NCI-H2171 treated with DMSO at 0.1 percent for 48 hours (cell line): ENCODE measurements around the gene ZBTB20.

Source experiments
- DNase-seq: peaks from one replicate; lab custom pipeline; 2025; lab: John Stamatoyannopoulos, UW

Gene ZBTB20

DNA sequence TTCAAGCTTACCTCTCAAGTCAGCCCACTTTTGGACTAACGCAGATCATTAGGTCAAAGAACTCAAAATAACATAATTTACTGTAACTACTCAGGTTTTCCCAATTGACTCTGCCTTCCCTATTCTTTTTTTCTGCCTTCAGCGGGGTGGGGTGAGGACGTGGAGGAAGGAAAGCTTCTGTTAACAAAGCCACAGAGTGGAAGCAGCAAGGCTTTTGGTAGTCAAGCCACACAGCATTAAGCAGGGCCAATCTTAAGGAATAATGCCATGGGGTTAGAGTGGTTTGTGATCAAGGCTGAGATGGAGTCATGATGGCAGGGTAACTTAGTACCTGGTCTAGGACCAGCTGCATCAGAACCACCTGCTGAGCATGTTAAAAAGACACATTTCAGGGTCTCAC, 575.7 kb downstream of the ZBTB20 start:
- no peak for DNase-seq

DNA sequence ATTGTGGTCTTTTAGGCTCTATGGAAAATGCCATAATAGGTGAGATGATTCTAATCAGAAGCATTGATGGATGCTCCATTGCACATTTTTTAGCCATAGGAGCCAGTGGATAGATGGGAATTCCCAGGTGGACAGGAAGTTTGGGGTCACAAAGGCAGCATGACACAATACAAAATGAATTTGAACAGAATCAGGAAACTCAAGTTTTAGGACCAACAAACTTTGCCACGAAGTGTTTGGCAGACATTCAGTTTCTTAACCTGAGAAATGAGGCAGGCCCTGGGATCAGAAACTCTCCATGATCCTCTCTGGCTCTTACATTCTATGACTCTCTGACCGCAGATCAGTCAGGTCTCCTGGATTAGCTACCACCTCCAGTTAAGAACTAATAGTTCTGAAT, 577.9 kb downstream of the ZBTB20 start:
- no peak for DNase-seq

DNA sequence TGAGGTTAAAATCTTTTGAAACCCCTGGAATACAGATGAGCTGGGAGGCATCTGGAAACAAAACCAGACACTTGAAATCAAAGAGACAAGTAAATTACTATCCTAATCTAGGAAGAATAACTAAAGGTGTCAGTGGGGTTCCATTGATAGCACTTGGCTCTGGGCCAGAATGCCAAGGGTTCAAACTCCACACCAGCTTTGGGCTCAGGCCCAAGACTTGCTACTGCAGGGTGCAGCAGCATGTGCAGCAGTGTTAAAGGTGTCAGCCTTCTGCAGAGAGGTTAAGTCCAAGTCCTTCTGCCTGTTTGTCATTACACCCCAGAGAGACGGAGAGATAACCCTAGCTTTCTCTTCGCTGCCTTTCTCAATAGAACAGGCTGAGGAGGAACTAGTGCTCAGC, 579.3 kb downstream of the ZBTB20 start:
- DNase-seq = no peak

DNA sequence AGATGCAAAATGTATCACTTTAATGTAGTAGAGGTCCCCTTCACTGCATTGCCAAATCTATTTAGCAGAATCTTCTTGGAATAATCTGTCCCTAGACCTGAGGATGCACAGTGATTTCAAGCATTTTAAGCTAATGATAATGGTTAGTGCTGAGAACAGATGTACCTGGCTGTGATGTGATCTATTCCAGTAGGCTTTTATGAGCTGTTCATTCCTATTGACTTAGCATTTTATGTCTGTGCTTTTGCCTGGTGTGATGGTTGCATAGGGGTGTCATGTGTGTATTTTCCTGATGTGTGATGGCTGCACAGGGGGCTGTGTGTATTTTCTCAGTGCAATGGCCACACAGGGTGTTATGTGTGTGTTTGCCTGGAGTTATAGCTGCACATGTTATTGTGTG, 580.3 kb downstream of the ZBTB20 start:
- DNase-seq = no peak

- DNase-seq = no peak
These were observed 580.8 kb downstream of the ZBTB20 start for GRCh38 chr3:114566162-114566755.

DNA sequence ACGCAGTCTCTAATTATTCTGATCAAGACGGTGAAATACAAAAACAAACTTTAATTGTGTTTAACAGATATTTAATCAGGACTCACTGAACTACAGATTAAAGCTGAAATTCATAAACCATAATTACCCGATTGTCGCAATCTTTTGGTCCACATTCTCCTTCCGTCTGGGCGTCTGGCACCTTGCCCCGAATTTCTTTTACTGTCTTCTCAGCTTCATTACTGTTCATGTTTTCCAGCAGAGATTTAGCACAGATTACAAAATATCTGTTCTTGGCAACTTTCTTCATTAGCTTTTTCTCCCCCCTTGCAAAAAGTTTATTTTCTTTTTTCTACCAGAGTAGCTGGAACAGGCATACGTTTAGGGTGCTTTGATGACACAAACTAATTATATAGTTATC, 581.9 kb downstream of the ZBTB20 start:
- DNase-seq = no peak

DNA sequence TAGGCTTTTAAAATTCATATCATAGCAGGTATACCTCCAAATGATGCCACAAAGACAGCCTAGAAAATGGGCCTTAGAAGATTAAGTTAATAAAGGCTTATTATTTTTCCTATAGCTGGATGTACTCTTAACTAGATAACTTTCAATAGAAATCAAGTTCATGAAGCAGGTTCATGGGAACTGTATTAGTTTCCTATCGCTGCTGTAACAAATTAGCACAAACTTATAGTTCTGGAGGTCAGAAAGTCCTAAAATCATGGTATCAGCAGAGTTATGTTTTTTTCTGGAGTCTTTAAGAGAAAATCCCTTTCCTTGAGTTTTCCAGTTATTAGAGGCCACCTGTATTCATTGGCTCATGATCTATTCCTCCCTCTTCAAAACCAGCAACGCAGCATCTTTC, 583.4 kb downstream of the ZBTB20 start:
- DNase-seq = no peak

- DNase-seq = no peak
These were observed 584.5 kb downstream of the ZBTB20 start for GRCh38 chr3:114562557-114562956.

GRCh38 chr3:114558271-114558670, 588.8 kb downstream of the ZBTB20 start:
- no peak for DNase-seq

GRCh38 chr3:114557791-114558190, 589.3 kb downstream of the ZBTB20 start:
- DNase-seq = no peak

- peak; percentile 33 for DNase-seq
These were observed 590.4 kb downstream of the ZBTB20 start for GRCh38 chr3:114556657-114557213.

DNA sequence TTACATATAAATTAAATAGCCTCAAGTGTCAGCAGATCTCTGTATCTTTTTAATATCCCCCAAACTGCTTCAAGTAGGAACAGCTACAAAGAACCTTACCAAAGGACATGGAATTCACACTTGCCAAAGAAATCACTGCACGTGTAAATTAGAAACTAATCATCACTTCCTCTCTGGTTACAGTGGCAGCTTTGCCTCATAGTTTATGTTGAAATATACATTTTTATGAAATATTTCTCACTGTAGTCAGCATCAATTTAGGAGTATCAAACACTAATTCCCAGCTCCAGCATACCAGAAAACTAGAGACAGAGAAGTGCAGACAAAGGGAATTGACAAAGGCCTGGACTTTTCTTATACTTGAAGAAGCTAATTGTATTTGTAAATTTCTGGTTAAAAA, 592.4 kb downstream of the ZBTB20 start:
- DNase-seq = no peak

- no peak for DNase-seq
These were observed 593.0 kb downstream of the ZBTB20 start for GRCh38 chr3:114553949-114554593.

- no peak for DNase-seq
These were observed 594.6 kb downstream of the ZBTB20 start for GRCh38 chr3:114552527-114552812.

DNA sequence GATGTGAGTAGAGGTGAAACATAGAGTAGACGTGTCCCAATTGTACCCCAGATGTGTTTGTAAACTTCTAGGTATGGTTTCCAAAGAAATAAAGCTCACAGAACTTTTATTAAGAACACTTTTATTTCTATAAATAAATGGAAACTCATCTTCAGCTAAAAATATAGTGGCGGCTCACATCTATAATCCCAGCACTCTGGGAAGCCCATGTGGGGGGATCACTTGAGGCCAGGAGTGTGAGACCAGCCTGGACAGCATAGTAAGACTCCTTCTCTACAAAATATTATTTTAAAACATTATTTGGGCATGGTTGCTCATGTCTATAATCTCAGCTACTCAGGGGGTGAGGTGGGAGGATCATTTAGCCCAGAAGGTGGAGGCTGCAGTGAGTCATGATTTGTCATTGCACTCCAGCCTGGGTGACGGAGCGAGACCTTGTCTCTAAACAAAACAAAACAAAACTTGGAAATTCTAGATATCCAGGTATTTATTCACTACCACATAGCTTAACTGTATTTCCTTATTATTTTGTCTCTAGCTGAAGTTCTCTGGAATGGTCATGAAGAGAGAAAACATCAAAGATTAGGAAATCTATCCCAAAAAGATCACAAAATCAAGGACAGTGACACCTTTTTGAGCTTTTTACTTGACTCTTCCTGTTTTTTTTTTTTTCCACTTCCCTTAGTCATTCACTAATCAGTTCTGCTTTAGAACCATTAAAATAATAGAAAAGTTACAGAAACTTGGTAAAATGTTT, 595.1 kb downstream of the ZBTB20 start:
- no peak for DNase-seq

DNA sequence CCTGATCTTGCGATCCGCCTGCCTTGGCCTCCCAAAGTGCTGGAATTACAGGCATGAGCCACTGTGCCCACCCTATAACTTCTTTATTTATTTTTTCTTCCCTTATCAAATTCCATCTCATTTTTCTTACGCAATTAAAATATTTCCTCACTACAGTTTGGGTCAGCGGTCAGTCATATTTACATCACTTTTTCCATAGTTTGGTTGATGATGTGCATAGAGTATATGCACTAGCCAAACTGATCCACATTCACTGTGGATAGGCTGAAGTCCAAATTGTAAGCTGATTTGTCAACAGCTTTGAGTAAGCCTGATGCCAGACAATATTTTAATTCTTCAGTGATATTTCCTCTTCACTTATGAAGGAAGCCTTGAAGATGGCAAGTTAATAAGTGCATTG, 596.9 kb downstream of the ZBTB20 start:
- DNase-seq = no peak

DNA sequence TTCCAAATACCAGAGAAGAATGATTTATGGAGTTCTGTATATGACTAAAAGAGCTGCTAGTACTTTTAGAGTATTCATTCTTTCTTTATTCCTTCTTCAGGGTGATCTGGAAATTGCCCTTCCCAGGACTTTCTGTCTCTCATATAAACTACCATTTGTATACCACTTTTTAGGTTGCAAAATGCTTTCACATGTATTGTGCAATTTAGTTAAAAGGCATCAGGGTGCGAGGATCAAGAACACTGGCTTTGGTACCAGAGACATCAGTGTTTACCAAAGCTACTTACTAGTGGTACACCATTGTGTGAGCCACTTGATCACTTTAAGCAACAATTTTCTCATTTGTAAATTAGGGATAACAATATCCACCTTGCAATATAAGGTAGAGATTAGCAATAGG, 601.9 kb downstream of the ZBTB20 start:
- no peak for DNase-seq

DNA sequence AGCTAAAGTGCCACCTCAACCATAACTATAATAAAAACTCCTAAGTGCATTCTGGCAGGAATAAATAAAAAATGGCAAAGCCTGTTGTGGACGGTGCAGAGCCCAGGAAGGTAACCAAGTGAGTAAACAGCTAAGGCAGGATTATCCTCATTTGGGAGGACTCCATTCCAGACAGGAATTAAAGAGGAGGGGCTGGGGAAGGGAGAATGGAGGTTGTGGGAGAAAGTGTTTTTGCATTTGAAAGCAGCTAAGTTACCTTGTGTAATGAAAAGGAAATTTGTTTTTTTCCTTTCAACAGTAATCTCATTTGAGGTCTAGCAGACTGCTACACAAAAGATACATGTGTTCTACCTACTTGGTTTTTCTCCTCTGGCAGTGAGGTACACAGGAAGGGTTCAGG, 604.7 kb downstream of the ZBTB20 start:
- DNase-seq = no peak

DNA sequence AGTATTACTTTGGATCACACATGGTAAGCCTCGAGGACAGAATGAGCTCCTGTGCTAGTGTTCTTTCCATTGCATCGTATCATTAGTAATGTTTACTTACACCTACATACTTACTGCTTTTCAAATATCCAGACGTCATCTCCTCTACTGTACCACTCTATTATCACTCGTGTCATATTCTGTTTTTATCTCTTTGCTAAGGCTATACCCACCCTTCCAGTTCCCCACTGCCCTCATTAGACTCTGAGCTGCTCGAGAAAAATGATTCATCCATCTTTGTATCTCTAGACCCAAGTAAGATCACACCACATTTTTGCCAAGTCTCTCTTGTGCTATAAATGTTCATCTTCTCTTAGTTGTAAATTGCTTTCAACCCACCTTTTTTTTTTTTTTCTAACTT, 607.6 kb downstream of the ZBTB20 start:
- DNase-seq = no peak

- DNase-seq = no peak
These were observed 608.9 kb downstream of the ZBTB20 start for GRCh38 chr3:114538211-114538610.

- DNase-seq = no peak
These were observed 618.6 kb downstream of the ZBTB20 start for GRCh38 chr3:114528517-114528916.

GRCh38 chr3:114527036-114527644, 619.9 kb downstream of the ZBTB20 start:
- DNase-seq = peak; percentile 14

DNA sequence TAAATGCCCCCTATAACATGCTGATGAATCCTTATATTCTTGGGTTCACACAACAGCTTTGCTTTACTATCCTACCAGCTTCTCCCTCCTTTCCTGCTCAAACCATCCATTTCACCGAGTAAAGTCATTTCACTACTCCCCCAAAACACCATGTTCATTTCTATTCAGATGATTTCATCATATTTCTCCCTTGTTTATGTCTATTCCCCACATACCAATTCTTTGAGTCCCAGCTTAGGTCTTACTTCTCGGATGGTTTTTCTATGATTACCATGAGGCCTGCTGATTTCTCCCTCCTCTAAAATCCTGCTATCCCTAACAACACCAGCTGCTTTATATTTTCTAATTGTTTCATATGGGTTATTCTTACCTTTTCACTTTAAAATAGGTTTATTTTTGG, 621.8 kb downstream of the ZBTB20 start:
- DNase-seq = no peak
